Measurements from ENCODE around the gene CPNE1.

DNA sequence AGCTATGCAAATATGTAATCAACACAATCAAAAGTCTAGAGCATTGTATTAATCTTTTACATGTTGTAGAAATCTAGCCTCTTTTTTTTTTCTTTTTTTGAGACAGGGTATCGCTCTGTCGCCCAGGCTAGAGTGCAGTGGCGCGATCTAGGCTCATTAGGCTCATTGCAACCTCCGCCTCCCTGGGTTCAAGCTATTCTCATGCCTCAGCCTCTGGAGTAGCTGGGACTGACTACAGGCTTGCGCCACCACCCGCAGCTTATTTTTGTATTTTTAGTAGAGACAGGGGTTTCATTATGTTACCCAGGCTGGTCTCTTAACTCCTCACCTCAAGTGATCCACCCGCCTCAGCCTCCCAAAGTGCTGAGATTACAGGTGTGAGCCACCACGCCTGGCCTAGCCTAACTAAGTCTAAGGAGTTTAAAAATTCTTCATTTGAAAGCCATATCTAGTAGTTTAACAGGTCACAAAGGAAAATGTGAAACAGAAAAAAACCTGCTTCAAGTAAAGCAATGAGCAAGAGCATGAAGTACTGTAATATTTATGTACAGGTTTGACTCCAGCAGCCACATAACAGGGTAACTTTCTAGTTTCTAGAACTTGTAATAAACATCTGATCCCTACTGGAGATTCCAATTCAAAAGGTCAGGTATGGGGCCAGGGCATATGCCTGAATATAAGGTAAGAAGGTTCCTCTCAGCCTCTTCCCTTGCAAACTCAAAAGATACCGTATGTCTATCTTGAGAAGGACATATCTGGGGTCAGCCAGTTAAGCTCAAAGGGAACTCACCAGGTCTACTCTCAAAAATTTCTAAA, 4.4 kb downstream of the CPNE1 start:
- TF ChIP-seq MXI1 (IDR thresholded peaks at IDR 0.05; ENCODE audit: low read depth, low read length) (no peak), RAD51 (IDR thresholded peaks at IDR 0.05) (no peak), POU2F2 (IDR thresholded peaks at IDR 0.05; ENCODE audit: borderline replicate concordance, low read depth, low read length) (no peak), FOS (IDR thresholded peaks at IDR 0.05; ENCODE audit: borderline replicate concordance, extremely low read depth, insufficient read length) (no peak), POLR2AphosphoS5 (IDR thresholded peaks at IDR 0.05; ENCODE audit: low read length) (no peak), STAT1 (conservative IDR thresholded peaks at IDR 0.05) (no peak), CEBPB (IDR thresholded peaks at IDR 0.05; ENCODE audit: borderline replicate concordance in 1 of 2, low read depth in 2 of 2, low read length in 2 of 2) (no peak), RAD21 (IDR thresholded peaks at IDR 0.05; ENCODE audit: insufficient read depth, low read depth, low read length) (no peak), POLR2A (IDR thresholded peaks at IDR 0.05; ENCODE audit: low read depth, low read length) (no peak)
- TF ChIP-seq, protein P1, sequence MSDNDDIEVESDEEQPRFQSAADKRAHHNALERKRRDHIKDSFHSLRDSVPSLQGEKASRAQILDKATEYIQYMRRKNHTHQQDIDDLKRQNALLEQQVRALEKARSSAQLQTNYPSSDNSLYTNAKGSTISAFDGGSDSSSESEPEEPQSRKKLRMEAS (IDR thresholded peaks at IDR 0.05; ENCODE audit: low read depth, low read length): no peak
- TF ChIP-seq, protein P2, sequence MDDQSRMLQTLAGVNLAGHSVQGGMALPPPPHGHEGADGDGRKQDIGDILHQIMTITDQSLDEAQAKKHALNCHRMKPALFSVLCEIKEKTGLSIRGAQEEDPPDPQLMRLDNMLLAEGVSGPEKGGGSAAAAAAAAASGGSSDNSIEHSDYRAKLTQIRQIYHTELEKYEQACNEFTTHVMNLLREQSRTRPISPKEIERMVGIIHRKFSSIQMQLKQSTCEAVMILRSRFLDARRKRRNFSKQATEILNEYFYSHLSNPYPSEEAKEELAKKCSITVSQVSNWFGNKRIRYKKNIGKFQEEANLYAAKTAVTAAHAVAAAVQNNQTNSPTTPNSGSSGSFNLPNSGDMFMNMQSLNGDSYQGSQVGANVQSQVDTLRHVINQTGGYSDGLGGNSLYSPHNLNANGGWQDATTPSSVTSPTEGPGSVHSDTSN (IDR thresholded peaks at IDR 0.05; ENCODE audit: insufficient replicate concordance, low read depth, low read length): no peak
- TF ChIP-seq, protein P3, sequence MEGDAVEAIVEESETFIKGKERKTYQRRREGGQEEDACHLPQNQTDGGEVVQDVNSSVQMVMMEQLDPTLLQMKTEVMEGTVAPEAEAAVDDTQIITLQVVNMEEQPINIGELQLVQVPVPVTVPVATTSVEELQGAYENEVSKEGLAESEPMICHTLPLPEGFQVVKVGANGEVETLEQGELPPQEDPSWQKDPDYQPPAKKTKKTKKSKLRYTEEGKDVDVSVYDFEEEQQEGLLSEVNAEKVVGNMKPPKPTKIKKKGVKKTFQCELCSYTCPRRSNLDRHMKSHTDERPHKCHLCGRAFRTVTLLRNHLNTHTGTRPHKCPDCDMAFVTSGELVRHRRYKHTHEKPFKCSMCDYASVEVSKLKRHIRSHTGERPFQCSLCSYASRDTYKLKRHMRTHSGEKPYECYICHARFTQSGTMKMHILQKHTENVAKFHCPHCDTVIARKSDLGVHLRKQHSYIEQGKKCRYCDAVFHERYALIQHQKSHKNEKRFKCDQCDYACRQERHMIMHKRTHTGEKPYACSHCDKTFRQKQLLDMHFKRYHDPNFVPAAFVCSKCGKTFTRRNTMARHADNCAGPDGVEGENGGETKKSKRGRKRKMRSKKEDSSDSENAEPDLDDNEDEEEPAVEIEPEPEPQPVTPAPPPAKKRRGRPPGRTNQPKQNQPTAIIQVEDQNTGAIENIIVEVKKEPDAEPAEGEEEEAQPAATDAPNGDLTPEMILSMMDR (IDR thresholded peaks at IDR 0.05 in 2 of 3, conservative IDR thresholded peaks at IDR 0.05 in 1 of 3; ENCODE audit: control insufficient read depth in 2 of 3, extremely low read depth in 1 of 3, insufficient read depth in 1 of 3, low read depth in 3 of 3, low read length in 3 of 3): no peak

Data from GM12878 (cell line).